Small intestine (tissue), 7 donors: ENCODE measurements around the gene RRP15. TPM values are rescaled to one million over a fixed set of nuclear protein-coding genes. Genes with fewer than 3 reads are reported as not detected.

Experiments
- DNase-seq, 2 donors: peaks; one replicate each; pipeline versions ENCODE4 v3.0.0 to v3.0.0-alpha.2; 2013
- FAIRE-seq: peaks from 2 replicates; lab custom pipeline; 2012; peaks lifted over from hg19 to GRCh38; lab: Jason Lieb, UNC
- H3K27ac ChIP-seq, 3 donors: one replicate each; pipeline ENCODE4 v1.5.1; 2013; ENCODE audit warnings: low read length in 2 of 3, mild to moderate bottlenecking in 2 of 3, control low read depth in 1 of 3, inconsistent platforms in 1 of 3, low read depth in 1 of 3, moderate library complexity in 1 of 3
- H3K27me3 ChIP-seq, 3 donors: one replicate each; pipeline ENCODE4 v1.6.1; 2013; ENCODE audit warnings: low read length in 3 of 3, inconsistent platforms in 1 of 3; ENCODE audit not compliant: control insufficient read depth in 3 of 3, insufficient read depth in 3 of 3
- H3K36me3 ChIP-seq, 3 donors: one replicate each; pipeline ENCODE4 v1.6.1; 2013; ENCODE audit warnings: low read length in 3 of 3, inconsistent platforms in 1 of 3, low read depth in 1 of 3, mild to moderate bottlenecking in 1 of 3, moderate library complexity in 1 of 3; ENCODE audit not compliant: control insufficient read depth in 3 of 3, insufficient read depth in 2 of 3
- H3K4me1 ChIP-seq, 3 donors: one replicate each; pipeline ENCODE4 v1.6.1; 2013; ENCODE audit warnings: low read length in 2 of 3, inconsistent platforms in 1 of 3, low read depth in 1 of 3, mild to moderate bottlenecking in 1 of 3, moderate library complexity in 1 of 3; ENCODE audit not compliant: control insufficient read depth in 3 of 3, insufficient read depth in 2 of 3
- H3K4me3 ChIP-seq, 3 donors: one replicate each; pipeline ENCODE4 v1.5.1; 2013; ENCODE audit warnings: low read length in 3 of 3, control low read depth in 1 of 3, inconsistent platforms in 1 of 3, low read depth in 1 of 3, mild to moderate bottlenecking in 1 of 3, moderate library complexity in 1 of 3
- H3K9me3 ChIP-seq, 2 donors: one replicate each; pipeline ENCODE4 v1.6.1; 2013; ENCODE audit warnings: low read depth in 1 of 2, low read length in 1 of 2; ENCODE audit not compliant: control insufficient read depth in 2 of 2, insufficient read depth in 1 of 2
- WGBS, 3 donors: extraction: QIAGEN DNeasy Blood & Tissue Kit; methylation state at CpG; one replicate each; pipeline ENCODE4 v1.1.7; 2013; 5-methylcytosine and 5-hydroxymethylcytosine counted together
- polyA plus RNA-seq, 4 donors: library from polyadenylated mRNA; stranded (reverse) in 3 of 4; unstranded in 1 of 4; fragments of 200-250 nt in 3 of 4; fragments of 120-200 nt in 1 of 4; gene quantifications; one replicate each; pipeline versions ENCODE4 v1.2.1 to v1.2.3, GENCODE V29; 2013
- donor health status: healthy with polysubstance abuse.
- donor health status: control.
- donor health status: control.
- donor health status: Bipolar disorder and iron deficiency.
- donor health status: healthy.

RRP15 gene
- polyA plus RNA-seq, 4 donors: 1.3 to 11.4 (median 3.2) TPM

DNA sequence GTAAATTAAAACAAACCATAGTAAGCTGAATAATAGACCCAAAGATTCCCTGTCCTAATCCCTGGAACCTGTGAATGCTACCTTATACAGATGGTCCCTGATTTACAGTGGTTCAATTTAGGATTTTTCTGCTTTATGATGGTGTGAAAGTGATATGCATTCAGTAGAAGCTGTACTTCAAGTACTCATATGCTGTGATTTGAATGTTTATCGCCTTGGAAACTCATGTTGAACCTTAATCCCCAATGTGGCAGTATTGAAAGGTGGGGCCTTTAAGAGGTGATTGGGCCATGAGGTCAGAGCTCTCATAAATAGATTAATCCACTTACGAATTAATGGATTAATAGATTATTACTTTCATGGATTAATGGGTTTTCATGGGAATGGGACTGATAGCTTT is 10.6 kb upstream of the RRP15 start:
- Histone ChIP-seq H3K36me3 (no peaks in the 10 kb centered on the region), H3K9me3 (no peaks in the 10 kb centered on the region), H3K4me3 (no peak overlapping the region), H3K4me1 (peaks cover 0 to 12% (median 0%) of the 10 kb centered on the region in 3 donors), H3K27me3 (peaks cover 0 to 2% (median 0%) of the 10 kb centered on the region in 3 donors), H3K27ac (peak overlapping the region in 2 of 3 donors; percentile 56 to 77)
- FAIRE-seq (no peak), DNase-seq (peak; percentile 71 to 91)
- 15 to 64% (median 32%) methylated on average over 2 of the region's 2 CpGs for WGBS, 3 donors

DNA sequence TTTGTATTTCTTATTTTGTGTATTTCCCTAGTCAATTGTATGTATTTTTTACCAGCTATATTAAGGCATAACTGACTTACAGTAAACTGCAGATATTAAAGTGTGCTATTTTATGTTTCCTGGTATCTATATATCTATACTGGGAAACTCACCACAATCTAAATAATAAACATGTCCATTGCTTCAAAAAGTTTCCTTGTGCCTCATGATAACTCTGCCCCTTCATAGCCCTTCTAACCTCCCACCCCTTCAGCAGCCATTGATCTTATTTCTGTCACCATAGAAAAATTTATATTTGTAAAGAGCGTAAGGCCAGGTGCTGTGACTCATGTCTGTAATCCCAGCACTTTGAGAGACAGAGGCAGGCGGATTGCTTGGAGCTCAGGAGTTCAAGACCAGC is 9.3 kb upstream of the RRP15 start:
- DNase-seq (no peak), FAIRE-seq (no peak)
- no peaks in the 10 kb centered on the region for H3K36me3 ChIP-seq
- peaks cover 0 to 2% (median 0%) of the 10 kb centered on the region in 3 donors for H3K27me3 ChIP-seq
- peaks cover 0 to 12% (median 0%) of the 10 kb centered on the region in 3 donors for H3K4me1 ChIP-seq
- H3K4me3 ChIP-seq: no peak overlapping the region
- peaks cover 0 to under 1% of the 10 kb centered on the region in 2 donors for H3K9me3 ChIP-seq
- no peak overlapping the region for H3K27ac ChIP-seq
- 79 to 81% (median 81%) methylated on average over 2 of the region's 2 CpGs for WGBS, 3 donors

DNA sequence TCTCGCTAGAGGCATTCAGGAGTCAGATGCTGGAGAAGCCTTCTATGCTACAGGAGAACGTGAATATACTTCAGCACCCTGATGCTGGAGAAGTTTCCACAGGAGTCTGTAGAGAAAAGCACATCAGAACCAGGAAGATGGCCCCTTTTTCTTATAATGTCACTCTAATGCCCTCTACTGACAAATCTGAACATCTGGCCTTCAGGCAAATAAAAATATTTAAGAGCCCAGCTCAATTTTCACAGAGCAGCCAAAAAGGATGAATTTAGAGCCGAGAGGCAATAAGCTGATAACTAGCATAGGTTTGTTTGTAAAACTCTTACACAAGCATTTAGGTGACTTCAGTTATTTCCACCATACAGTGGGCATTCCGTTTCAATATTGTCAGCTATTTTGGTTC is 3.8 kb upstream of the RRP15 start:
- Histone ChIP-seq H3K36me3 (no peaks in the 10 kb centered on the region), H3K4me1 (peaks cover 0 to 8% (median 7%) of the 10 kb centered on the region in 3 donors), H3K27ac (no peak overlapping the region), H3K4me3 (no peak overlapping the region), H3K9me3 (peaks cover 0 to 6% of the 10 kb centered on the region in 2 donors), H3K27me3 (no peaks in the 10 kb centered on the region)
- 83 to 91% (median 85%) methylated on average over 4 of the region's 4 CpGs for WGBS, 3 donors
- no peak for FAIRE-seq
- peak in 1 of 2 donors; percentile 39 for DNase-seq

DNA sequence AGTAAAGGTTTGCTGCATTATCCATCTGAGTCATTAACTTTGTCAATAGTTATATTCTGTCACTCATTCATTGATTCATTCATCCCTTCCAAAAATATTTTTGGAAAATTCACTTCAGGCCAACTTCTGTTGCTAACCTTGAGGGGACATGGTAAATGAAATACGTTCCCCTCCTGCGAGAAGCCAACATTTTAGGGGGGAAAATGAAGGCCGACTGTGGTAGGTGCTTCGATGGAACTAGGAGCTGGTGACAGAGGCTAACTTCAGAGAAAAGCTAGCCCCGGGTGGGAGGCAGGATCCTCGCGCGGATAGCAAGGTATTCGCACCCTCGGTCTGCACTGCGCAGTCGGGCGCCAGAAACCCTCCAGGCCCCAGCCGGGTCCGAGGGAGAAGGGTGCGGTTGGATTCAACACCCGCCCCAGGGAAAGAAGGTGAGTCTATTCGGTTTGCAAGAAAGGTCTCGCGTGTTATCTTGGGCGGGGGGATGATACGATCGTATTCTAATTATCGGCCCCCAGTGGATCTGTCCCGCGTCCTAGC is 646 bp upstream of the RRP15 start:
- H3K36me3 ChIP-seq: no peaks in the 10 kb centered on the region
- DNase-seq: no peak
- peaks cover 0 to 6% of the 10 kb centered on the region in 2 donors for H3K9me3 ChIP-seq
- H3K4me3 ChIP-seq: peak overlapping the region; percentile 74 to 97 (median 83)
- H3K27ac ChIP-seq: peak overlapping the region; percentile 86 to 94 (median 92)
- H3K27me3 ChIP-seq: no peaks in the 10 kb centered on the region
- FAIRE-seq: no peak
- 8% methylated on average over 25 to 26 of the region's 26 CpGs for WGBS, 3 donors
- H3K4me1 ChIP-seq: peaks cover 0 to 10% (median 9%) of the 10 kb centered on the region in 3 donors

DNA sequence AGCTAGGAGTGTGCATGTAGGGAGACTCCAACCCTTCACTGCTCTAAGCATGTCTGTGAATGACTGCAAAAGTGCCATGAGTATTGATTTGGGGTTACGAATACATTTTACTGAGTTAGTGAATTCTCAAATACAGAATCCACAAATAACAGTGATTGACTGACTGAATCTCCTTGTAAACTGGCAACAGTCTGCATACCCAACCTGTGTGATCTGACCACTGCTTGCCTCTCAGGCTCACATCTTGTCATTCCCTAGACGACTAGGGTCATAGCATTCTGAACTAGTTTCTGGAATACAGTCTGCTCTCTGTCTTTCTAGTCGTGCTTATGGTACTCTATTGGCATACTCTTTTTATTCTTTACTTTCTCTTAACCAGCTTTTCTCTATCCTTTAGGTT is 7.4 kb downstream of the RRP15 start:
- FAIRE-seq: no peak
- DNase-seq: no peak
- WGBS, 3 donors: 82 to 91% (median 84%) methylated on average over 3 of the region's 3 CpGs
- H3K9me3 ChIP-seq: no peaks in the 10 kb centered on the region
- H3K27me3 ChIP-seq: no peaks in the 10 kb centered on the region
- H3K4me1 ChIP-seq: no peaks in the 10 kb centered on the region
- peaks cover 0 to 5% (median 3%) of the 10 kb centered on the region in 3 donors for H3K36me3 ChIP-seq
- no peak overlapping the region for H3K4me3 ChIP-seq
- H3K27ac ChIP-seq: no peak overlapping the region

DNA sequence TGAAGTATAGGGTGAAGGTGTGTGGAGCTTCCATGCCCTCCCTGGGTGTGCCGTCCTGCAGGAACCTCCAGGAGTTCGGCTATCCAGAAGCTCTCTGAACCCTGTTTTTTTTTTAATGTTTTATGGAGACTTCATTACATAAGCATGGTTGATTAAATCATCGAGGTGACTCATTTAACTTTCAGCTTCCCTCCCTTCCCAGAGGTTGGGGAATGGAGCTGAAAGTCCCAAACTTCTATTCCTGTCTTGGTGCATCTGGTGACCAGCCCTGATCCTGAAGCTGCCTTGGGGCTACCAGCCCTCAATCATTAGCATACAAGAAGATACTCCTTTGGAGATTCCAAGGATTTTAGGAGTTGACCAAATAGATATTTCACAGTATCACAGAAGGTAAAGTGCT is 9.5 kb downstream of the RRP15 start:
- Histone ChIP-seq H3K27me3 (no peaks in the 10 kb centered on the region), H3K4me3 (no peak overlapping the region), H3K36me3 (peaks cover 0 to 5% (median 3%) of the 10 kb centered on the region in 3 donors), H3K27ac (no peak overlapping the region), H3K4me1 (no peaks in the 10 kb centered on the region), H3K9me3 (no peaks in the 10 kb centered on the region)
- FAIRE-seq (no peak), DNase-seq (no peak)
- WGBS, 3 donors: 59 to 80% (median 69%) methylated on average over 3 of the region's 3 CpGs

DNA sequence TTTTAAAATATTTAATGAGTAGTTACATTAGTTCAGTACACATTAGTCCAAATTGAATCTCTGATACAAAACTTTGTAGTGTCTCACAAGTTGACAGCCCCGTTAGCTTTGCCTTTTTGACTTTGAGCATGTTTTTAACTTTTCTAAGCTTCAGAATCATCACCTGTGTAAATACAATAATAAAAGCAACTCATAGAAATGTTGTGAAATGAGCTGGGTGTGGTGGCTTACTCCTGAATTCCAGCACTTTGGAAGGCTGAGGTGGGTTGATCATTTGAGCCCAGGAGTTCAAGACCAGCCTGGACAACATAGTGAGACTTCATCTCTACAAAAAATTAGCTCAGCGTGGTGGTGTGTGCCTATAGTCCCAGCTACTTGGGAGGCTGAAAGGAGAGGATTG is 11.1 kb downstream of the RRP15 start:
- Histone ChIP-seq H3K27me3 (no peaks in the 10 kb centered on the region), H3K4me1 (no peaks in the 10 kb centered on the region), H3K36me3 (peaks cover 0 to 5% (median 0%) of the 10 kb centered on the region in 3 donors), H3K4me3 (no peak overlapping the region), H3K27ac (no peak overlapping the region), H3K9me3 (no peaks in the 10 kb centered on the region)
- FAIRE-seq (no peak), DNase-seq (no peak)
- 76 to 89% (median 85%) methylated on average over 2 of the region's 2 CpGs for WGBS, 3 donors

DNA sequence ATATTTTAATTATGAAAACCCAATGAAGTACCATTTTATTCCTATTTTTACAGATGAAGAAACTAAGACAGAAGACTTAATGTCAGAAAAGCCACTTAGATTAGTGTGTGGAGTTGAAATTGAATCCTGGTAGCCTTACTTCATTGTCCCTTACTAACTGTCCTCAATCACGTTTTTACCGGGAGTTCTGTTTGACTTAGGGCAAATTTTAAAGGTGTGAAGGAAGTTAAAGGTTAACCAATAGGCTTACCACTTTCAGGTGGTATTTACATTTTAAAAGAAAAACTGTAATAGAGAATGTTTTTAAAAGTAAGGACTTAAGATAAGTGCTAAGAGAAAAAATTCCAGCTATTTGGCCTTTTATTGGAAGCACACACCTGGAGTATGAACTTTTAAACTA is 12.4 kb downstream of the RRP15 start:
- H3K27ac ChIP-seq: no peak overlapping the region
- no peaks in the 10 kb centered on the region for H3K4me1 ChIP-seq
- 30 to 58% (median 50%) methylated on average over 2 of the region's 2 CpGs for WGBS, 3 donors
- H3K27me3 ChIP-seq: no peaks in the 10 kb centered on the region
- no peaks in the 10 kb centered on the region for H3K9me3 ChIP-seq
- FAIRE-seq (no peak), DNase-seq (no peak)
- no peak overlapping the region for H3K4me3 ChIP-seq
- peaks cover 0 to 5% (median 0%) of the 10 kb centered on the region in 3 donors for H3K36me3 ChIP-seq

DNA sequence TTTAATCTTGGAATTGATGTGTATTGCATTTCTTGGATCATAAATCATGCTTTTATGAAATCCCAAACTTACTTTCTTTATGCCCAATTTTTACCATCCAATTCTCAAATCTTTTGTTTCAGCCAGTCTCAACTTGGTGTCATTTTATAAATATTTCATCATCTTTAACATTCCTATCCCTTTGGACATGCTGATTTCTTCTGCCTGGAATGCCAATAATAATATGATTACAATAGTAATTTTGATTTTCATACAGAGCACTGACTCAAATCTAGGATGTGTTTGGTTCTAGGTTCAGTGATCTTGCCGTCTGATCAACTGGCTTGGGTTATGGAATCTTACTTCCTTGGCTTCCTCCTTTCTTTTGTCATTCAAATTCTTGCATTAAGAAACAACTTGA is 12.8 kb downstream of the RRP15 start:
- WGBS, 3 donors: 81 to 97% (median 92%) methylated on average over 1 of the region's 1 CpG
- H3K27ac ChIP-seq: no peak overlapping the region
- DNase-seq (no peak), FAIRE-seq (no peak)
- no peaks in the 10 kb centered on the region for H3K4me1 ChIP-seq
- H3K36me3 ChIP-seq: peaks cover 0 to 5% (median 0%) of the 10 kb centered on the region in 3 donors
- H3K27me3 ChIP-seq: no peaks in the 10 kb centered on the region
- no peaks in the 10 kb centered on the region for H3K9me3 ChIP-seq
- H3K4me3 ChIP-seq: no peak overlapping the region
